ENCODE data around the gene RRP12. TPM values are rescaled to one million over a fixed set of nuclear protein-coding genes. Genes with fewer than 3 reads are reported as not detected.
A peak's percentile ranks its signal among the peaks of the same experiment; 100 is the strongest.

The RRP12 gene
- polyA plus RNA-seq, 1 of the 3 experiments (the other 2 are of a cell fraction), result 46.4 TPM

DNA sequence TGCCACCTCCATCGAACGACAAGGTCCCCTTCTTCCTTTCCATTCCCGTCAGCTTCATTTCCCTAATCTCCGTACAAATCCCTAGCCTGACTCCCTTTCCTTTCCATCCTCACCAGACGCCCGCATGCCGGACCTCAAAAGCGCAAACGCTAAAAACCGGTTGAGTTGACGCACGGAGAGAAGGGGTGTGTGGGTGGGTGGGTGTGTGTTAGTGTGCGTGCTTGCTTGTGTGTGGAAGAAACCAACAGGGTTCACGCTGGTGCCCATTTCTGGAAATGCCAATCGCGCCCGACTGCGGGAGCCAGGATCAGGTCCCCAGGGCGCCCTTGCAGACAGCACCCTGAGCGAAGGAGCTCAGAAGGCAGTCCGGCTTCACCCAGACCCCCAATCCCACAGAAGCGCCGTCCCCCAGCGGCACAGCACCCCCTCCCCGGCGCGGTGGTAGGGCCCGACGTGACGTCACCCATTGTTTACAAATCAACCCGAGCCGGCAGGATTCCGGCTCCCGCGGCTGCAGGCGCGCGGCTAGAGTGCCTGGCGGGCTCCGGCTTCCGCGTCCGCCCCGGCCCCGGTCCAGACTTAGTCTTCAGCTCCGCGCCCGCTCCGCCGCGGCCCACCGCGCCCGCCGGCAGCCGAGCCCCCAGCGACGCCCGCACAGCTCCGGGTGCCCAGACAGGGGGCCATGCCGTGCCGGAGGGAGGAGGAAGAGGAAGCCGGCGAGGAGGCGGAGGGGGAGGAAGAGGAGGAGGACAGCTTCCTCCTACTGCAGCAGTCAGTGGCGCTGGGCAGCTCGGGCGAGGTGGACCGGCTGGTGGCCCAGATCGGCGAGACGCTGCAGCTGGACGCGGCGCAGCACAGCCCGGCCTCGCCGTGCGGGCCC lies 82.1 kb downstream of the RRP12 start, which contains the start of gene FRAT1:
TSS of gene FRAT1 (plus strand) at position 500 of the 880 bp plus-strand sequence. CDS start at position 683, 183 bp downstream.
- 1% methylated on average over 18 of the region's 79 CpGs for WGBS (ENCODE audit: low lambda C conversion rate)
- peaks cover 0 to 5% of the 10 kb centered on the region in 2 experiments; a peak in 1 of 4 replicates for H3K4me1 ChIP-seq (ENCODE audit: control insufficient read depth in 1 of 2, insufficient read depth in 2 of 2, low read depth in 1 of 2, low read length in 1 of 2)
- H3K27me3 ChIP-seq (ENCODE audit: insufficient read depth), result no peaks in the 10 kb centered on the region
- no peaks in the 10 kb centered on the region for H4K20me1 ChIP-seq (ENCODE audit: insufficient read depth)
- H3K9me3 ChIP-seq, result no peaks in the 10 kb centered on the region
- H3K79me2 ChIP-seq (ENCODE audit: insufficient read depth), result no peaks in the 10 kb centered on the region
- peak within 1 kb of the TSS; percentile 97 for H3K9ac ChIP-seq
- H3K27ac ChIP-seq (ENCODE audit: low read depth in 2 of 2, low read length in 1 of 2), result peak within 1 kb of the TSS; percentile 89 to 96
- no peaks in the 10 kb centered on the region for H3K9me2 ChIP-seq
- TF ChIP-seq MXI1 (IDR thresholded peaks at IDR 0.05; ENCODE audit: low read depth, low read length) (peak; percentile 86; the same call in 1 of the 2 replicates), SIN3A (IDR thresholded peaks at IDR 0.05; ENCODE audit: borderline replicate concordance, low read depth, low read length) (peak; percentile 82), GATA2 (CRISPR knock-in tag; IDR thresholded peaks at IDR 0.05) (no peak), EP300 (IDR thresholded peaks at IDR 0.05; ENCODE audit: borderline replicate concordance in 1 of 2, low read depth in 1 of 2, low read length in 1 of 2) (no peak; a peak in 1 of 4 replicates), YY1 (IDR thresholded peaks at IDR 0.05; ENCODE audit: low read depth) (0 out of 2 replicates have a peak, but pooled peaks have one; percentile 4), TCF12 (IDR thresholded peaks at IDR 0.05) (no peak), TAF1 (IDR thresholded peaks at IDR 0.05; ENCODE audit: borderline replicate concordance, low read depth, low read length) (peak; percentile 44; the same call in 1 of the 2 replicates), JUND (IDR thresholded peaks at IDR 0.05) (peak; percentile 41; the same call in 1 of the 2 replicates), SMC3 (IDR thresholded peaks at IDR 0.05; ENCODE audit: low read depth, low read length) (no peak), MAX (IDR thresholded peaks at IDR 0.05; ENCODE audit: low read depth) (peak; percentile 30; the same call in 1 of the 2 replicates), FOSL2 (IDR thresholded peaks at IDR 0.05; ENCODE audit: borderline replicate concordance, low read depth) (no peak), POLR2AphosphoS5 (IDR thresholded peaks at IDR 0.05; ENCODE audit: low read depth, low read length) (peak; percentile 31; the same call in 1 of the 2 replicates), GABPA (IDR thresholded peaks at IDR 0.05; ENCODE audit: low read depth) (peak; percentile 16; the same call in 1 of the 2 replicates), RAD21 (IDR thresholded peaks at IDR 0.05; ENCODE audit: low read length) (no peak)
- TF ChIP-seq, protein P1, sequence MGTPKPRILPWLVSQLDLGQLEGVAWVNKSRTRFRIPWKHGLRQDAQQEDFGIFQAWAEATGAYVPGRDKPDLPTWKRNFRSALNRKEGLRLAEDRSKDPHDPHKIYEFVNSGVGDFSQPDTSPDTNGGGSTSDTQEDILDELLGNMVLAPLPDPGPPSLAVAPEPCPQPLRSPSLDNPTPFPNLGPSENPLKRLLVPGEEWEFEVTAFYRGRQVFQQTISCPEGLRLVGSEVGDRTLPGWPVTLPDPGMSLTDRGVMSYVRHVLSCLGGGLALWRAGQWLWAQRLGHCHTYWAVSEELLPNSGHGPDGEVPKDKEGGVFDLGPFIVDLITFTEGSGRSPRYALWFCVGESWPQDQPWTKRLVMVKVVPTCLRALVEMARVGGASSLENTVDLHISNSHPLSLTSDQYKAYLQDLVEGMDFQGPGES (IDR thresholded peaks at IDR 0.05; ENCODE audit: low read depth, low read length), result no peak
- TF ChIP-seq, protein P2, sequence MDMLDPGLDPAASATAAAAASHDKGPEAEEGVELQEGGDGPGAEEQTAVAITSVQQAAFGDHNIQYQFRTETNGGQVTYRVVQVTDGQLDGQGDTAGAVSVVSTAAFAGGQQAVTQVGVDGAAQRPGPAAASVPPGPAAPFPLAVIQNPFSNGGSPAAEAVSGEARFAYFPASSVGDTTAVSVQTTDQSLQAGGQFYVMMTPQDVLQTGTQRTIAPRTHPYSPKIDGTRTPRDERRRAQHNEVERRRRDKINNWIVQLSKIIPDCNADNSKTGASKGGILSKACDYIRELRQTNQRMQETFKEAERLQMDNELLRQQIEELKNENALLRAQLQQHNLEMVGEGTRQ (IDR thresholded peaks at IDR 0.05; ENCODE audit: borderline replicate concordance, low read depth, low read length), result no peak
- H3F3A ChIP-seq (replicated peaks; ENCODE audit: insufficient read depth), result peaks cover 5% of the 10 kb centered on the region
- peak within 1 kb of the TSS; percentile 89 for H3K4me2 ChIP-seq
- peak within 1 kb of the TSS; percentile 67 to 82 for H3K4me3 ChIP-seq (ENCODE audit: low read depth in 2 of 2, low read length in 1 of 2)
- ChIA-PET POLR2A (interaction anchor here (0.9 to 2.0 kb wide), 4 partner anchors 9 to 82 kb away, joined by 3 to 11 read pairs (median 6); partner anchors contain the start of genes ARHGAP19 and RRP12), CTCF (interaction anchor here (0.9 to 2.5 kb wide), 7 partner anchors 9 to 44 kb away, joined by 3 to 15 read pairs (median 9); partner anchors contain the start of genes ARHGAP19 and FRAT2)
- peak; percentile 89 for DNase-seq
- H2AFZ ChIP-seq (ENCODE audit: low read depth), result peak within 1 kb of the TSS; percentile 93
- H3K36me3 ChIP-seq (replicated peaks in 1 of 2; ENCODE audit: control insufficient read depth in 1 of 2, insufficient read depth in 2 of 2, low read length in 1 of 2), result no peaks in the 10 kb centered on the region
